GM21529 (cell line): ENCODE data around the gene DSG3.

Experiments
- ATAC-seq: cut with Tn5 transposase; IDR thresholded peaks from one replicate; pipeline ENCODE4 v1.9.1; 2021; ENCODE audit not compliant: unreplicated experiment

DSG3 gene

GRCh38 chr18:31512203-31512764 is 64.7 kb downstream of the DSG3 start:
- ATAC-seq = no peak

- ATAC-seq = no peak
These were observed 65.8 kb downstream of the DSG3 start for GRCh38 chr18:31513189-31513935.

- no peak for ATAC-seq
These were observed 68.9 kb downstream of the DSG3 start for GRCh38 chr18:31516437-31516836.

GRCh38 chr18:31526374-31526773 is 78.8 kb downstream of the DSG3 start:
- no peak for ATAC-seq
